Endothelial cell of umbilical vein (primary cell): ENCODE data around the gene ARHGEF17. TPM values are rescaled to one million over a fixed set of nuclear protein-coding genes. Genes with fewer than 3 reads are reported as not detected.

ENCODE experiments used
- BruUV-seq: library from RNA; stranded (reverse); fragments of 400-500 nt; replicated peaks from 2 replicates; lab custom pipeline; 2021; lab: Mats Ljungman, UMichigan
- CTCF ChIA-PET: fragments of 300-600, 350-600 bp; sonication (Branson Sonifier 250); formaldehyde crosslinking; loops from one replicate; lab custom pipeline; 2021; ENCODE audit warnings: antibody characterized with exemption, inconsistent platforms; lab: Charles Lee
- POLR2A ChIA-PET: fragments of 300-600, 350-600 bp; sonication (Branson Sonifier 250); formaldehyde crosslinking; loops from one replicate; lab custom pipeline; 2021; ENCODE audit warnings: antibody characterized with exemption, inconsistent platforms; lab: Charles Lee
- DNase-seq: peaks from one replicate; pipeline ENCODE4 v3.0.0-alpha.2; 2011; ENCODE audit warnings: low read depth, low spot score
- FAIRE-seq: peaks from 2 replicates; lab custom pipeline; 2011; peaks lifted over from hg19 to GRCh38; lab: Jason Lieb, UNC
- H2AFZ ChIP-seq: 2 replicates; pipeline ENCODE4 v1.6.0; 2012; ENCODE audit warnings: low read depth, low read length, control low read depth, inconsistent platforms
- H3K27ac ChIP-seq: 2 replicates; pipeline ENCODE4 v1.5.1; 2011; ENCODE audit warnings: low read depth, mild to moderate bottlenecking, control low read depth, low read length, moderate library complexity; ENCODE audit not compliant: insufficient read depth
- H3K27me3 ChIP-seq, 2 experiments: 2 replicates each; pipeline versions ENCODE4 v1.6.0 to v1.6.1; 2011; ENCODE audit warnings: low read length in 2 of 2, mixed read lengths in 1 of 2; ENCODE audit not compliant: control insufficient read depth in 2 of 2, insufficient read depth in 2 of 2
- H3K36me3 ChIP-seq, 2 experiments: 2 replicates in 1 of 2; 3 replicates in 1 of 2; pipeline ENCODE4 v1.5.1; 2011; ENCODE audit warnings: low read length in 2 of 2, mild to moderate bottlenecking in 1 of 2, moderate library complexity in 1 of 2; ENCODE audit not compliant: control insufficient read depth in 2 of 2, insufficient read depth in 2 of 2; ENCODE audit errors: extremely low read depth in 1 of 2
- H3K4me1 ChIP-seq: 3 replicates; pipeline ENCODE4 v1.5.1; 2011; ENCODE audit warnings: mild to moderate bottlenecking, low read length; ENCODE audit not compliant: control insufficient read depth, insufficient read depth; ENCODE audit errors: extremely low read depth
- H3K4me2 ChIP-seq: 2 replicates; pipeline ENCODE4 v1.6.1; 2011; ENCODE audit warnings: low read length, control low read depth, mixed read lengths; ENCODE audit not compliant: insufficient read depth
- H3K4me3 ChIP-seq, 3 experiments: fragments of 200-600 bp in 1 of 3; sonication (generic), shearing (Covaris generic) in 1 of 3; replicated peaks in 1 of 3; 2 replicates each; pipeline ENCODE4 v1.5.1; 2011 to 2016; ENCODE audit warnings: control low read depth in 3 of 3, low read length in 3 of 3, mild to moderate bottlenecking in 2 of 3, inconsistent platforms in 1 of 3, low read depth in 1 of 3, moderate library complexity in 1 of 3; ENCODE audit not compliant: insufficient read depth in 1 of 3
- H3K79me2 ChIP-seq: 2 replicates; pipeline ENCODE4 v1.6.0; 2012; ENCODE audit warnings: low read length, inconsistent platforms; ENCODE audit not compliant: control insufficient read depth, insufficient read depth
- H3K9ac ChIP-seq: replicated peaks from 2 replicates; pipeline ENCODE3; 2011; ENCODE audit warnings: low read length, control low read depth; ENCODE audit not compliant: insufficient read depth; ENCODE audit errors: extremely low read depth
- H3K9me1 ChIP-seq: replicated peaks from 3 replicates; pipeline ENCODE4 v1.6.0; 2011; ENCODE audit warnings: mild to moderate bottlenecking, low read length; ENCODE audit not compliant: control insufficient read depth, insufficient read depth; ENCODE audit errors: extremely low read depth
- H3K9me3 ChIP-seq: replicated peaks from 2 replicates; pipeline ENCODE4 v1.5.1; 2012; ENCODE audit warnings: low read length, inconsistent platforms; ENCODE audit not compliant: control insufficient read depth, insufficient read depth
- H4K20me1 ChIP-seq: replicated peaks from 2 replicates; pipeline ENCODE3; 2011; ENCODE audit warnings: mild to moderate bottlenecking, low read length; ENCODE audit not compliant: control insufficient read depth, insufficient read depth; ENCODE audit errors: extremely low read depth
- EZH2 ChIP-seq: IDR thresholded peaks from 2 replicates; pipeline ENCODE4 v1.6.1; 2012; ENCODE audit warnings: borderline replicate concordance, low read depth, mild to moderate bottlenecking, moderate library complexity, low read length, inconsistent platforms; ENCODE audit not compliant: severe bottlenecking
- FOS ChIP-seq: IDR thresholded peaks from 2 replicates; pipeline ENCODE4 v1.6.1; 2011; ENCODE audit warnings: mild to moderate bottlenecking, low read length, moderate library complexity, borderline replicate concordance; ENCODE audit not compliant: insufficient read depth
- GATA2 ChIP-seq: IDR thresholded peaks from 2 replicates; pipeline ENCODE4 v1.7.0; 2011; ENCODE audit warnings: low read depth, mild to moderate bottlenecking, moderate library complexity, mixed read lengths, low read length; ENCODE audit not compliant: insufficient read length, insufficient read depth
- JUN ChIP-seq: IDR thresholded peaks from 2 replicates; pipeline ENCODE4 v1.6.1; 2011; ENCODE audit warnings: borderline replicate concordance, low read depth; ENCODE audit not compliant: insufficient read length, insufficient read depth
- MYC ChIP-seq: IDR thresholded peaks from one replicate; pipeline ENCODE4 v1.6.1; 2011; ENCODE audit warnings: mild to moderate bottlenecking, low read depth, low read length
- POLR2A ChIP-seq: IDR thresholded peaks from 2 replicates; pipeline ENCODE4 v1.6.1; 2012; ENCODE audit warnings: low read depth, mild to moderate bottlenecking, control low read depth, low read length
- POLR2AphosphoS5 ChIP-seq: IDR thresholded peaks from 2 replicates; pipeline ENCODE4 v1.6.1; 2012; ENCODE audit warnings: low read depth, mild to moderate bottlenecking, control low read depth, low read length, moderate library complexity; ENCODE audit not compliant: insufficient read depth
- dilution Hi-C: fragments of 300-500 bp; cut with MboI; formaldehyde crosslinking; loops from one replicate; pipeline ENCODE4 v1.15.0; 2019; ENCODE audit warnings: low sequenced_read_pairs; ENCODE audit not compliant: extremely low pct_ligation_motif_present
- intact Hi-C: fragments of 100-400 bp; cut with micrococcal nuclease; formaldehyde crosslinking; loops from one replicate; pipeline ENCODE4 v1.10.0; 2022
- polyA plus RNA-seq, 4 experiments: library from polyadenylated mRNA; depleted of rRNA in 3 of 4; stranded (reverse) in 3 of 4; unstranded in 1 of 4; fragments of >200 nt; gene quantifications; 2 replicates each; pipeline versions ENCODE4 v1.2.1 to v1.2.3, GENCODE V29; 2011 to 2012; ENCODE audit warnings: missing spikeins in 1 of 4
- total RNA-seq: library from RNA; stranded (reverse); gene quantifications from 2 replicates; pipeline ENCODE4 v1.2.3, GENCODE V29; 2021
- TF ChIP-seq, protein P1 (sequence below): IDR thresholded peaks from 2 replicates; pipeline ENCODE4 v1.6.1; 2011; ENCODE audit not compliant: insufficient read depth, insufficient read length
- TF ChIP-seq, protein P2 (sequence below), 2 donors: IDR thresholded peaks; 1 replicate in 1 of 2; 2 replicates in 1 of 2; pipeline ENCODE4 v1.5.1; 2011; ENCODE audit warnings: low read length in 2 of 2, mild to moderate bottlenecking in 2 of 2, moderate library complexity in 2 of 2, control low read depth in 1 of 2, inconsistent platforms in 1 of 2, low read depth in 1 of 2; ENCODE audit not compliant: insufficient read depth in 1 of 2; ENCODE audit errors: extremely low read depth in 1 of 2

ARHGEF17 gene
- total and polyA plus RNA-seq, 2 donors (not counting 3 experiments of a cell fraction or from before 2014, with no cell fraction given), result 74.9 to 89.9 TPM

DNA sequence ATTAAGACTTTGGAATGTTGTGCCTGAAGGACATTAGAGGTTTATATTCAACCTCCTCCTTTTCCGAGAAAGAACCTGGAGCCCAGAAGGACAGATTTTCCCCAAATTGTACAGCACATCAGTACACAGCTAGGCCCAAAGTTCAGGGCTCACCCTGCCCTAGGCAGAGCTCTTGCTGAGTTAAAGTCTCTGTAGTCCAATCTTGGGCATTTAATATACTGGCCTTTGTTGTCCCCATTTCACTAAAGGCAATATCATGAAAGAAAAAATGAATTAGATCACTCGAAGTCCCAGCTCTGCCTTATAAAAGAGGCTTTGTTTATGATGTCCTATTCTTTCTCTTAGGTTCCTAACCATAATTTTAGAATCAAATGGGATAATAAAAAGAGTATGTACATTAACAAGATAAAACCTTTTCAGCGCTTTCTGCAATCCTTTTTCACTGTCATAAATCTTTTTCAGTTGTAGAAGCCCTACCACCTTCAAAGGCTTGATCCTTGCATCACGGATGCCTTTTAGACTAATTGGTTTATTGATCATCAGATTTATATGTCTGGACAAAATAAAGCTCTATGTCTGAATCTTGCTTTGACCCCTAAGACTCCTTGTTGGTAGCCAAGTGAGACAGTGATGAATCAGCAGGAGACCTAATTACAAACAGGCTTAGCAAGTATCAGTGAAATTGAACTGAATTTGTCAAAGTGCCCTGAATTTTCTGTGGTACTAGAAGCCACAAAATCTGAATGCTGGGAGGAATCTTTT lies 108.0 kb downstream of the ARHGEF17 start:
- H3K9ac ChIP-seq, result no peak overlapping the region
- H3K27me3 ChIP-seq, result no peaks in the 10 kb centered on the region
- H3K79me2 ChIP-seq, result no peaks in the 10 kb centered on the region
- H3K36me3 ChIP-seq, result no peaks in the 10 kb centered on the region
- H3K4me1 ChIP-seq, result peaks cover 9% of the 10 kb centered on the region
- intact Hi-C loops, result no loop called here
- DNase-seq (no peak), FAIRE-seq (no peak)
- dilution Hi-C loops, result no loop called here
- no peak overlapping the region for H3K27ac ChIP-seq
- no peak overlapping the region for H3K4me3 ChIP-seq
- no TSS peak for BruUV-seq
- POLR2A ChIA-PET, result interaction anchor here (0.6 kb wide), 1 partner anchor 155 kb away, joined by 3 read pairs; no protein-coding TSS in a partner anchor
- CTCF ChIA-PET, result interaction anchor here (0.6 to 3.2 kb wide), 7 partner anchors 7 to 1440 kb away, joined by 3 to 10 read pairs (median 5); no protein-coding TSS in a partner anchor
- no peaks in the 10 kb centered on the region for H3K9me3 ChIP-seq
- no peak for TF ChIP-seq GATA2
- no peak overlapping the region for H3K4me2 ChIP-seq
- no peak overlapping the region for H2AFZ ChIP-seq
- no peaks in the 10 kb centered on the region for H3K9me1 ChIP-seq
- H4K20me1 ChIP-seq, result no peaks in the 10 kb centered on the region

DNA sequence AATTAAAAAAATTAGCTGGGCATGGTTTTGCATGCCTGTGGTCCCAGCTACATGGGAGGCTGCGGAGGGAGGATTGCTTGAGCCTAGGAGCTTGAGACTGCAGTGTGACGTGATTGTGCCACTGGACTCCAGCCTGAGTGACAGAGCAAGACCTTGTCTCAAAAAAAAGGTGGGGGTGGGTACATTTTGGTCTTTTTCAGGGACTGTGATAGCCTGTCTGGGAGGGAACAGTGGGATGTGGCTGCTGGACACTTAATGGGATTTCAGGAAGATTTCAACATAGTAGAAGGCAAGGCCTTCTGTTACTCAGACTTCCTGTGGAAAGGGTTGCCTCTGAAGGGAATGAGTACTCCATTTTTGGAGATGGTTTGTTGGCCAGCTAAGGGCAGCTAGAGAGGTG lies 108.7 kb downstream of the ARHGEF17 start:
- POLR2A ChIA-PET, result no interaction called here
- DNase-seq, result no peak
- Histone ChIP-seq H2AFZ (no peak overlapping the region), H3K4me1 (peaks cover 9% of the 10 kb centered on the region), H3K27me3 (no peaks in the 10 kb centered on the region), H3K27ac (no peak overlapping the region), H3K9ac (no peak overlapping the region), H3K9me1 (no peaks in the 10 kb centered on the region), H3K79me2 (no peaks in the 10 kb centered on the region), H3K36me3 (no peaks in the 10 kb centered on the region), H3K4me2 (no peak overlapping the region), H3K9me3 (no peaks in the 10 kb centered on the region), H3K4me3 (no peak overlapping the region), H4K20me1 (no peaks in the 10 kb centered on the region)
- TF ChIP-seq JUN (no peak), GATA2 (no peak), MYC (no peak), POLR2AphosphoS5 (no peak), POLR2A (no peak), EZH2 (no peak), FOS (no peak)
- TF ChIP-seq, protein P1, sequence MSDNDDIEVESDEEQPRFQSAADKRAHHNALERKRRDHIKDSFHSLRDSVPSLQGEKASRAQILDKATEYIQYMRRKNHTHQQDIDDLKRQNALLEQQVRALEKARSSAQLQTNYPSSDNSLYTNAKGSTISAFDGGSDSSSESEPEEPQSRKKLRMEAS, result no peak
- TF ChIP-seq, protein P2, sequence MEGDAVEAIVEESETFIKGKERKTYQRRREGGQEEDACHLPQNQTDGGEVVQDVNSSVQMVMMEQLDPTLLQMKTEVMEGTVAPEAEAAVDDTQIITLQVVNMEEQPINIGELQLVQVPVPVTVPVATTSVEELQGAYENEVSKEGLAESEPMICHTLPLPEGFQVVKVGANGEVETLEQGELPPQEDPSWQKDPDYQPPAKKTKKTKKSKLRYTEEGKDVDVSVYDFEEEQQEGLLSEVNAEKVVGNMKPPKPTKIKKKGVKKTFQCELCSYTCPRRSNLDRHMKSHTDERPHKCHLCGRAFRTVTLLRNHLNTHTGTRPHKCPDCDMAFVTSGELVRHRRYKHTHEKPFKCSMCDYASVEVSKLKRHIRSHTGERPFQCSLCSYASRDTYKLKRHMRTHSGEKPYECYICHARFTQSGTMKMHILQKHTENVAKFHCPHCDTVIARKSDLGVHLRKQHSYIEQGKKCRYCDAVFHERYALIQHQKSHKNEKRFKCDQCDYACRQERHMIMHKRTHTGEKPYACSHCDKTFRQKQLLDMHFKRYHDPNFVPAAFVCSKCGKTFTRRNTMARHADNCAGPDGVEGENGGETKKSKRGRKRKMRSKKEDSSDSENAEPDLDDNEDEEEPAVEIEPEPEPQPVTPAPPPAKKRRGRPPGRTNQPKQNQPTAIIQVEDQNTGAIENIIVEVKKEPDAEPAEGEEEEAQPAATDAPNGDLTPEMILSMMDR (IDR thresholded peaks at IDR 0.05; ENCODE audit: extremely low read depth in 1 of 2, insufficient read depth in 1 of 2, low read depth in 1 of 2, low read length in 2 of 2), result no peak
- FAIRE-seq, result no peak
- dilution Hi-C loops (no loop called here), intact Hi-C loops (no loop called here)
- CTCF ChIA-PET, result interaction anchor here (1.2 to 2.8 kb wide), 3 partner anchors 10 to 244 kb away, joined by 3 to 9 read pairs (median 7); no protein-coding TSS in a partner anchor
- BruUV-seq, result no TSS peak
